MCF 10A (cell line): ENCODE results near the gene PARP9. TPM values are rescaled to one million over a fixed set of nuclear protein-coding genes. Genes with fewer than 3 reads are reported as not detected.

Source experiments
- Bru-seq: library from RNA; stranded (reverse); fragments of 400-500 nt; gene quantifications from one replicate; lab custom pipeline; 2021; lab: Mats Ljungman, UMichigan
- BruChase-seq, 2 experiments: library from RNA; stranded (reverse); fragments of 400-500 nt; gene quantifications; one replicate each; lab custom pipeline; 2021; lab: Mats Ljungman, UMichigan
- BruUV-seq: library from RNA; stranded (reverse); fragments of 400-500 nt; replicated peaks from 2 replicates; lab custom pipeline; 2021; lab: Mats Ljungman, UMichigan
- CTCF ChIA-PET: fragments of 300-600 bp; sonication (Branson Sonifier 250); formaldehyde crosslinking; extraction: SDS; loops from one replicate; lab custom pipeline; 2021; ENCODE audit warnings: antibody characterized with exemption, inconsistent platforms; lab: Yijun Ruan, JAX
- POLR2A ChIA-PET: fragments of 300-600, 350-650 bp; sonication (Branson Sonifier 250); formaldehyde crosslinking; extraction: SDS; loops from one replicate; lab custom pipeline; 2020; ENCODE audit warnings: antibody characterized with exemption, inconsistent platforms; lab: Yijun Ruan, JAX
- DNase-seq: peaks from one replicate; pipeline ENCODE4 v3.0.0-alpha.2; 2018; ENCODE audit not compliant: unreplicated experiment
- H3K27ac Mint-ChIP-seq: one replicate; pipeline ENCODE4 v1.8.0; 2022; ENCODE audit warnings: mild to moderate bottlenecking, low read depth, mixed read lengths; ENCODE audit not compliant: unreplicated experiment
- H3K27me3 Mint-ChIP-seq: one replicate; pipeline ENCODE4 v1.8.0; 2022; ENCODE audit warnings: mixed read lengths; ENCODE audit not compliant: insufficient read depth, unreplicated experiment
- H3K36me3 Mint-ChIP-seq: one replicate; pipeline ENCODE4 v1.8.0; 2022; ENCODE audit warnings: mild to moderate bottlenecking, moderate library complexity, mixed read lengths; ENCODE audit not compliant: insufficient read depth, unreplicated experiment
- H3K4me1 Mint-ChIP-seq: one replicate; pipeline ENCODE4 v1.8.0; 2022; ENCODE audit warnings: mixed read lengths; ENCODE audit not compliant: insufficient read depth, unreplicated experiment
- H3K4me3 Mint-ChIP-seq: one replicate; pipeline ENCODE4 v1.8.0; 2022; ENCODE audit warnings: mild to moderate bottlenecking, moderate library complexity, mixed read lengths; ENCODE audit not compliant: unreplicated experiment
- H3K9me3 Mint-ChIP-seq: one replicate; pipeline ENCODE4 v1.8.0; 2022; ENCODE audit warnings: mixed read lengths; ENCODE audit not compliant: unreplicated experiment
- CTCF ChIP-seq: fragments of 200-600 bp; IDR thresholded peaks from one replicate; pipeline ENCODE4 v1.8.0; 2022; ENCODE audit warnings: antibody characterized with exemption, mild to moderate bottlenecking; ENCODE audit not compliant: unreplicated experiment
- intact Hi-C: fragments of 100-400 bp; cut with micrococcal nuclease; formaldehyde crosslinking; loops from 2 replicates; pipeline ENCODE4 v1.14.1; 2022
- long read RNA-seq: library from polyadenylated mRNA; stranded (forward); transcript quantifications from one replicate; pipeline ENCODE4 v2.0.0, GENCODE V29; 2022
- total RNA-seq: library from RNA; stranded (reverse); gene quantifications from 2 replicates; pipeline ENCODE4 v1.2.3, GENCODE V29; 2022

PARP9 gene
- 6.3 and 11.9 TPM in 2 replicates for total RNA-seq
- Bru-seq, nascent RNA: percentile 59 among the genes with signal in this experiment
- BruChase-seq, experiment 1, labeled RNA remaining after a 6-hour chase: percentile 73 among the genes with signal in this experiment
- BruChase-seq, experiment 2, labeled RNA remaining after a 2-hour chase: percentile 71 among the genes with signal in this experiment
- long read RNA-seq, transcript PARP9-205 (11 exons, 3,128 nt): major isoform, 5 of 23 reads
- long read RNA-seq, partial matches to known transcripts: 4 of 23 reads
- long read RNA-seq, other reads (novel, unspliced or antisense): 13 of 23 reads

GRCh38 chr3:122564155-122564912, at the start of gene PARP9, which contains the start of gene DTX3L:
Gene PARP9 (minus strand): TSS chr3:122564300. CDS start chr3:122559620, 4,680 bp downstream.
Gene DTX3L (plus strand): TSS chr3:122564338. CDS start chr3:122564427, 89 bp downstream.
- ChIA-PET POLR2A (interaction anchor here (0.6 to 1.9 kb wide), 20 partner anchors 10 to 406 kb away, joined by 3 to 20 read pairs (median 4); partner anchors contain the start of genes HSPBAP1, KPNA1, PARP14 and WDR5B), CTCF (interaction anchor here (0.5 to 5.2 kb wide), 8 partner anchors 17 to 943 kb away, joined by 3 to 36 read pairs (median 4); partner anchors contain the start of genes FAM162A and PARP14)
- intact Hi-C loops: loop anchor here (2.0 to 10.0 kb wide), 6 partner anchors 50 to 690 kb away; partner anchors contain the start of genes HSPBAP1, KPNA1 and SEMA5B
- peak within 1 kb of the TSS; percentile 92 for H3K4me3 Mint-ChIP-seq
- H3K4me1 Mint-ChIP-seq: peaks cover 11% of the 10 kb centered on the region
- DNase-seq: peak; percentile 83
- H3K36me3 Mint-ChIP-seq: peaks cover 36% of the 10 kb centered on the region
- peak within 1 kb of the TSS; percentile 94 for H3K27ac Mint-ChIP-seq
- no peaks in the 10 kb centered on the region for H3K9me3 Mint-ChIP-seq
- BruUV-seq: no TSS peak
- H3K27me3 Mint-ChIP-seq: no peaks in the 10 kb centered on the region
- TF ChIP-seq CTCF: no peak

GRCh38 chr3:122612696-122613095, 48.6 kb upstream of the PARP9 start:
- DNase-seq: no peak
- ChIA-PET POLR2A (interaction anchor here (0.8 to 1.1 kb wide), 2 partner anchors 19 to 94 kb away, joined by 3 to 5 read pairs; no protein-coding TSS in a partner anchor), CTCF (no interaction called here)
- Mint-ChIP-seq H3K4me3 (no peak overlapping the region), H3K9me3 (no peaks in the 10 kb centered on the region), H3K27me3 (no peaks in the 10 kb centered on the region), H3K4me1 (peaks cover 7% of the 10 kb centered on the region), H3K36me3 (no peaks in the 10 kb centered on the region), H3K27ac (no peak overlapping the region)
- no TSS peak for BruUV-seq
- TF ChIP-seq CTCF: no peak
- intact Hi-C loops: no loop called here

DNA sequence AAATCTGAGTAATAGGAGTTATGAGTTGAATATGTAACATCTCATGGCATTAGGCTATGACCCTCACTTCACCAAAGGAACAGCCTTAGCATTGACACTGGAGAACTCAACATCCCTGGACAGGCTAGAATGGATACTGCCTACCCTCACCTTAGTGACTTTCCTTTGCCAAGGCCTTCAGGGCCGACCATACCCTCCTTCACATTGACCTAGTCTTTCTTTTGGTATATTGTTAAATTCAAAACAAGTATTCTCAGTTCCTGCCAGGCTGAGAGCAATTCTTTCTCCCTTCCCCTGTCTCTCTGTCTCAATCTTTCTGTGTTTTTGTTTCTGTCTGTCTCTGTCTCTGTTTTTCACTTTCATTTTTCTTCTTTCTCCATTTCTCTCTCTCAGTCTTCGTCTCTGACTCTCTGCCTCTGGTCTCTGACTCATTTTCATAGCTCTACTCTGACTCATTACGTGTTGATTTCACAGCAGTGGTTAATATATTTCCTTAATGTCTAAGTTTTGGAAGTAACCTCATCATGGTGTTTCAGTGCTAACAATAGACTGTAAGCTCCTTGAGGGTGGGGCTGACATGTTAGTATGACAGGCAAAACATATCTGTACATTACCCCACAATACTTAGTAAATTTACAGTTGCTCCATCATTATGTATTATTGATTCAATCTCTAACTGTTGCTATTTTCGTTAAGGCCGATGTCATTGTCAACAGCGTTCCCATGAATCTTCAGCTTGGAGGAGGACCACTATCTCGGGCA, 45.9 kb upstream of the PARP9 start:
- intact Hi-C loops: no loop called here
- BruUV-seq: TSS peak; percentile 80
- H3K27ac Mint-ChIP-seq: peak overlapping the region; percentile 96
- ChIA-PET POLR2A (interaction anchor here (0.6 to 1.1 kb wide), 5 partner anchors 12 to 256 kb away, joined by 3 to 4 read pairs (median 3); no protein-coding TSS in a partner anchor), CTCF (interaction anchor here (1.3 kb wide), 1 partner anchor 69 kb away, joined by 5 read pairs; no protein-coding TSS in a partner anchor)
- H3K4me3 Mint-ChIP-seq: peak overlapping the region; percentile 33
- peak; percentile 70 for DNase-seq
- H3K36me3 Mint-ChIP-seq: no peaks in the 10 kb centered on the region
- H3K27me3 Mint-ChIP-seq: no peaks in the 10 kb centered on the region
- TF ChIP-seq CTCF: no peak
- peaks cover 7% of the 10 kb centered on the region for H3K4me1 Mint-ChIP-seq
- H3K9me3 Mint-ChIP-seq: no peaks in the 10 kb centered on the region
